HPDE6-E6E7 (cell line): Measurements from ENCODE around the gene SYNE3.
A peak's percentile ranks its signal among the peaks of the same experiment; 100 is the strongest.

Experiments
- DNase-seq: peaks from one replicate; pipeline ENCODE4 v3.0.0; 2011; ENCODE audit warnings: missing footprints; ENCODE audit errors: extremely low spot score

The SYNE3 gene

GRCh38 chr14:95489214-95490137 is 27.0 kb downstream of the SYNE3 start:
- no peak for DNase-seq

GRCh38 chr14:95488376-95489213 is 27.9 kb downstream of the SYNE3 start:
- no peak for DNase-seq

GRCh38 chr14:95487669-95488084 is 28.8 kb downstream of the SYNE3 start:
- DNase-seq = no peak

- no peak for DNase-seq
Measured at GRCh38 chr14:95486875-95487668, 29.4 kb downstream of the SYNE3 start.

GRCh38 chr14:95485222-95485819 is 31.1 kb downstream of the SYNE3 start:
- no peak for DNase-seq

- no peak for DNase-seq
Measured at GRCh38 chr14:95484296-95484695, 32.2 kb downstream of the SYNE3 start.

- DNase-seq = peak; percentile 79
Measured at GRCh38 chr14:95483309-95484165, 32.9 kb downstream of the SYNE3 start.

- no peak for DNase-seq
Measured at GRCh38 chr14:95482627-95483308, 33.7 kb downstream of the SYNE3 start.

GRCh38 chr14:95481391-95482022 is 34.9 kb downstream of the SYNE3 start:
- no peak for DNase-seq

GRCh38 chr14:95480887-95481226 is 35.6 kb downstream of the SYNE3 start:
- no peak for DNase-seq

GRCh38 chr14:95480109-95480886 is 36.2 kb downstream of the SYNE3 start:
- no peak for DNase-seq

GRCh38 chr14:95479494-95479893 is 37.0 kb downstream of the SYNE3 start:
- no peak for DNase-seq

- DNase-seq = no peak
Measured at GRCh38 chr14:95478818-95479217, 37.6 kb downstream of the SYNE3 start.

GRCh38 chr14:95478309-95478708 is 38.1 kb downstream of the SYNE3 start:
- no peak for DNase-seq

- DNase-seq = no peak
Measured at GRCh38 chr14:95477411-95478269, 38.8 kb downstream of the SYNE3 start.

GRCh38 chr14:95476747-95477146 is 39.7 kb downstream of the SYNE3 start:
- DNase-seq = no peak

- DNase-seq = no peak
Measured at GRCh38 chr14:95475540-95476240, 40.8 kb downstream of the SYNE3 start.
